Neural progenitor cell (in vitro differentiated cells): ENCODE data around the gene GTF2F2. TPM values are rescaled to one million over a fixed set of nuclear protein-coding genes. Genes with fewer than 3 reads are reported as not detected.

ENCODE experiments used
- DNase-seq: peaks from one replicate; pipeline ENCODE4 v3.0.0-alpha.2; 2016; ENCODE audit warnings: low spot score
- H2AFZ ChIP-seq: fragments of 200-600 bp; sonication (generic); replicated peaks from 2 replicates; pipeline ENCODE4 v1.6.1; 2016; ENCODE audit warnings: antibody characterized with exemption
- H3F3A ChIP-seq: fragments of 200-600 bp; sonication (generic); 2 replicates; pipeline ENCODE4 v1.6.1; 2016; ENCODE audit warnings: antibody characterized with exemption, low read depth
- H3K27ac ChIP-seq: fragments of 200-600 bp; sonication (generic); 2 replicates; pipeline ENCODE4 v1.5.1; 2016; ENCODE audit warnings: mild to moderate bottlenecking
- H3K27me3 ChIP-seq: fragments of 200-600 bp; sonication (generic); 2 replicates; pipeline ENCODE4 v1.6.1; 2016; ENCODE audit warnings: mild to moderate bottlenecking, moderate library complexity
- H3K36me3 ChIP-seq: fragments of 200-600 bp; sonication (generic); 2 replicates; pipeline ENCODE4 v1.5.1; 2016
- H3K4me1 ChIP-seq: fragments of 200-600 bp; sonication (generic); 2 replicates; pipeline ENCODE4 v1.6.1; 2016; ENCODE audit warnings: mixed run types
- H3K4me2 ChIP-seq: fragments of 200-600 bp; sonication (generic); 2 replicates; pipeline ENCODE4 v1.6.1; 2016
- H3K4me3 ChIP-seq: fragments of 200-600 bp; sonication (generic); 2 replicates; pipeline ENCODE4 v1.5.1; 2016
- H3K79me2 ChIP-seq: fragments of 200-600 bp; sonication (generic); 2 replicates; pipeline ENCODE4 v1.6.1; 2016; ENCODE audit warnings: low read depth
- H3K9ac ChIP-seq: fragments of 200-600 bp; sonication (generic); 2 replicates; pipeline ENCODE4 v1.6.1; 2016
- H3K9me3 ChIP-seq: fragments of 200-600 bp; sonication (generic); 2 replicates; pipeline ENCODE4 v1.5.1; 2016; ENCODE audit warnings: low read depth
- H4K20me1 ChIP-seq: fragments of 200-600 bp; sonication (generic); 2 replicates; pipeline ENCODE4 v1.6.1; 2016; ENCODE audit warnings: low read depth
- H3K27ac Mint-ChIP-seq: 3 replicates; pipeline ENCODE4 v1.8.0; 2021; ENCODE audit warnings: mixed read lengths
- H3K27me3 Mint-ChIP-seq: 2 replicates; pipeline ENCODE4 v1.8.0; 2022; ENCODE audit warnings: low read depth, mild to moderate bottlenecking, inconsistent platforms, moderate library complexity, mixed read lengths; ENCODE audit not compliant: insufficient read depth
- H3K36me3 Mint-ChIP-seq: 3 replicates; pipeline ENCODE4 v1.8.0; 2021; ENCODE audit warnings: mixed read lengths
- H3K4me1 Mint-ChIP-seq: 3 replicates; pipeline ENCODE4 v1.8.0; 2021; ENCODE audit warnings: mixed read lengths
- H3K4me3 Mint-ChIP-seq: 3 replicates; pipeline ENCODE4 v1.8.0; 2021; ENCODE audit warnings: mild to moderate bottlenecking, moderate library complexity, mixed read lengths
- H3K9me3 Mint-ChIP-seq: 3 replicates; pipeline ENCODE4 v1.8.0; 2020; ENCODE audit warnings: mixed read lengths
- EZH2 ChIP-seq: fragments of 200-600 bp; sonication (generic); IDR thresholded peaks from 2 replicates; pipeline ENCODE4 v1.6.1; 2017; ENCODE audit warnings: antibody characterized with exemption, mild to moderate bottlenecking, moderate library complexity
- EZH2phosphoT487 ChIP-seq: fragments of 200-600 bp; sonication (generic); IDR thresholded peaks from 2 replicates; pipeline ENCODE4 v1.6.1; 2017; ENCODE audit warnings: antibody characterized with exemption
- total RNA-seq: library from RNA; depleted of rRNA; stranded (reverse); fragments of >200 nt; gene quantifications from 2 replicates; pipeline ENCODE4 v1.2.3, GENCODE V29; 2015; ENCODE audit warnings: low replicate concordance
- TF ChIP-seq, protein P1 (sequence below): fragments of 200-600 bp; sonication (generic); IDR thresholded peaks from 2 replicates; pipeline ENCODE4 v1.5.1; 2017; ENCODE audit warnings: antibody characterized with exemption, mild to moderate bottlenecking

The GTF2F2 gene
- total RNA-seq, 1 donor from 2014 or later, result 54.1 TPM

DNA sequence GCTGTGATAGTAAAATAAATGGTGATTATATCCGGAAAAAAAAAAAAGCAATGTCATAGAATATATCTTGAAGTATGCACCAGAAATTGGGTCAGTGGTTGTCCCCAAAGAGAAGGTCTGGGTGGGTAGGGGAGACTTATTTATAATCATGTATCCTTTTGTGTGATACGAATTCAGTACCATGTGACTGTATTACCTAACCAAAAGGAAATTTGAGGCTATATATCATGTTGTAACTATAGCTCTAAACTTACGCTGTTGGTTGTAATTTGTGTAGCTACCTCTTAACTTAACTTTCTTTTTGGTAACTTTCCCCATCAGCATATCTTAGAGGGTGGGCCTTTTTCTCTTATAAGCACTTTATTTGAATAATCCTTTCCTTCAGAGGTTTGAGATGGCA is 105.7 kb downstream of the GTF2F2 start:
- H3K4me1 Mint-ChIP-seq, result no peaks in the 10 kb centered on the region
- TF ChIP-seq EZH2phosphoT487 (no peak), EZH2 (no peak)
- TF ChIP-seq, protein P1, sequence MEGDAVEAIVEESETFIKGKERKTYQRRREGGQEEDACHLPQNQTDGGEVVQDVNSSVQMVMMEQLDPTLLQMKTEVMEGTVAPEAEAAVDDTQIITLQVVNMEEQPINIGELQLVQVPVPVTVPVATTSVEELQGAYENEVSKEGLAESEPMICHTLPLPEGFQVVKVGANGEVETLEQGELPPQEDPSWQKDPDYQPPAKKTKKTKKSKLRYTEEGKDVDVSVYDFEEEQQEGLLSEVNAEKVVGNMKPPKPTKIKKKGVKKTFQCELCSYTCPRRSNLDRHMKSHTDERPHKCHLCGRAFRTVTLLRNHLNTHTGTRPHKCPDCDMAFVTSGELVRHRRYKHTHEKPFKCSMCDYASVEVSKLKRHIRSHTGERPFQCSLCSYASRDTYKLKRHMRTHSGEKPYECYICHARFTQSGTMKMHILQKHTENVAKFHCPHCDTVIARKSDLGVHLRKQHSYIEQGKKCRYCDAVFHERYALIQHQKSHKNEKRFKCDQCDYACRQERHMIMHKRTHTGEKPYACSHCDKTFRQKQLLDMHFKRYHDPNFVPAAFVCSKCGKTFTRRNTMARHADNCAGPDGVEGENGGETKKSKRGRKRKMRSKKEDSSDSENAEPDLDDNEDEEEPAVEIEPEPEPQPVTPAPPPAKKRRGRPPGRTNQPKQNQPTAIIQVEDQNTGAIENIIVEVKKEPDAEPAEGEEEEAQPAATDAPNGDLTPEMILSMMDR, result no peak

DNA sequence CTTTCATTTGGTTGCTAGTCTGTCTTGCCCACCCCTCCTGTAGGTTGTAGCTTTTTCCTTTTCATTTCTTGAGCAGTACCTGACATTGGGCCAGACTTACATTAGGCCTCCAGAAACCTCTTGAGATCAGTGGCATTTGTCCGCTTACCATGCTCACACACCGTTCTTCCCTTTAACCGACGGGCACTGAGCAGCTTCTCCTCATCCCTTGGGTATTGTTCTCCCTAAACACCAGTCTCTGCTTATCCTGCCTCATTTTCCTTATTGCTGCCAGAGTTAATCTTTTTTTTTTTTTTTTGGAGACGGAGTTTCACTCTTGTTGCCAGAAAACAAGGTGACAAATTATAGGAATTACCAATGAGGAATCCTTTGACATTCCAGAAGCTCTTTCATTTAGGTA is 107.7 kb downstream of the GTF2F2 start:
- H3K27ac Mint-ChIP-seq, result no peak overlapping the region
- Histone ChIP-seq H3K4me1 (no peaks in the 10 kb centered on the region), H3K4me2 (no peak overlapping the region), H3K9me3 (no peaks in the 10 kb centered on the region), H3K36me3 (no peaks in the 10 kb centered on the region), H3K79me2 (peaks cover 4% of the 10 kb centered on the region), H3K27me3 (no peaks in the 10 kb centered on the region), H3K27ac (peak overlapping the region; percentile 22), H3F3A (no peaks in the 10 kb centered on the region), H3K4me3 (no peak overlapping the region), H2AFZ (no peak overlapping the region), H4K20me1 (peaks cover 3% of the 10 kb centered on the region), H3K9ac (no peak overlapping the region)
- peaks cover 8% of the 10 kb centered on the region for H3K4me1 Mint-ChIP-seq
- H3K9me3 Mint-ChIP-seq, result no peaks in the 10 kb centered on the region
- H3K4me3 Mint-ChIP-seq, result no peak overlapping the region
- H3K36me3 Mint-ChIP-seq, result peaks cover 2% of the 10 kb centered on the region
- no peak for TF ChIP-seq EZH2phosphoT487
- no peak for TF ChIP-seq EZH2
- TF ChIP-seq, protein P1, result no peak
- no peak for DNase-seq
- no peaks in the 10 kb centered on the region for H3K27me3 Mint-ChIP-seq

More for the DNA sequence above, 105.7 kb downstream of the GTF2F2 start:
- H3K4me1 ChIP-seq, result no peaks in the 10 kb centered on the region
- H3K27me3 ChIP-seq, result no peaks in the 10 kb centered on the region
- H3K4me3 ChIP-seq, result no peak overlapping the region
- H3F3A ChIP-seq, result no peaks in the 10 kb centered on the region
- H3K9ac ChIP-seq, result no peak overlapping the region
- Mint-ChIP-seq H3K27me3 (no peaks in the 10 kb centered on the region), H3K27ac (no peak overlapping the region), H3K9me3 (no peaks in the 10 kb centered on the region), H3K4me3 (no peak overlapping the region), H3K36me3 (peaks cover 2% of the 10 kb centered on the region)
- H2AFZ ChIP-seq, result no peak overlapping the region
- no peak overlapping the region for H3K4me2 ChIP-seq
- H3K36me3 ChIP-seq, result no peaks in the 10 kb centered on the region
- H3K79me2 ChIP-seq, result peaks cover 4% of the 10 kb centered on the region
- no peaks in the 10 kb centered on the region for H3K9me3 ChIP-seq
- H3K27ac ChIP-seq, result no peak overlapping the region
- H4K20me1 ChIP-seq, result peaks cover 3% of the 10 kb centered on the region
- DNase-seq, result no peak

DNA sequence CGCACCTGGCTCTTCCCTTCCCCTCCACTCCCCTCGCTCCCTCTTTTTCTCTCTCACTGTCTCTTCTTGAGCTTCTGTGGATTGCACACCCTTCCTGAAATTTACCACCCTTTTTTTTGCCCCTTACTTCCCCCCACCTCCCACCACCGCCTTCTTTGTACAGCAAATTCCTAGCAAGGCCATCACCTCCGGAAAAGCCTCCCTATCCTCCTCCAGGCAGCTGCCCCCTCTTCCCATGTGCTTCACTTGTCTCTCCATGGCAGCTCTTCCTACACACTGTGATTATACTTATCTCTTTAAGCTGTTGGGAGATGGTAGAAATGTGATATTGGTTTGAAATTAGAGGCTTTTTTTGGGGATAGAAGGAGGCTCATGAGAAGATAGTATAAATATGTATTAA is 108.9 kb downstream of the GTF2F2 start:
- H3K4me1 ChIP-seq, result no peaks in the 10 kb centered on the region
- H4K20me1 ChIP-seq, result peaks cover 3% of the 10 kb centered on the region
- Mint-ChIP-seq H3K27me3 (no peaks in the 10 kb centered on the region), H3K27ac (no peak overlapping the region), H3K4me1 (peaks cover 8% of the 10 kb centered on the region), H3K4me3 (no peak overlapping the region), H3K9me3 (no peaks in the 10 kb centered on the region), H3K36me3 (peaks cover 2% of the 10 kb centered on the region)
- H3K36me3 ChIP-seq, result no peaks in the 10 kb centered on the region
- no peaks in the 10 kb centered on the region for H3K27me3 ChIP-seq
- DNase-seq, result no peak
- no peaks in the 10 kb centered on the region for H3F3A ChIP-seq
- no peak overlapping the region for H3K27ac ChIP-seq
- H3K9ac ChIP-seq, result no peak overlapping the region
- no peak overlapping the region for H2AFZ ChIP-seq
- no peak overlapping the region for H3K4me3 ChIP-seq
- H3K79me2 ChIP-seq, result peaks cover 4% of the 10 kb centered on the region
- no peak overlapping the region for H3K4me2 ChIP-seq
- TF ChIP-seq EZH2phosphoT487, result no peak
- TF ChIP-seq, protein P1, result no peak
- no peak for TF ChIP-seq EZH2
- no peaks in the 10 kb centered on the region for H3K9me3 ChIP-seq
